GM12878 (cell line): ENCODE data around the gene ZNF202.

Experiments used
- ATF2 ChIP-seq: IDR thresholded peaks from 2 replicates; pipeline ENCODE4 v1.6.1; 2012; ENCODE audit warnings: low read length, inconsistent platforms
- CBX3 ChIP-seq: fragments of 200-600 bp; sonication (generic); IDR thresholded peaks from 2 replicates; pipeline ENCODE4 v1.6.1; 2016; ENCODE audit warnings: low read depth, borderline replicate concordance
- EP300 ChIP-seq, 2 experiments: fragments of 150-350 bp in 1 of 2; IDR thresholded peaks; 2 replicates each; pipeline ENCODE4 v1.6.1; 2011 to 2012; ENCODE audit warnings: low read depth in 2 of 2, low read length in 2 of 2, borderline replicate concordance in 1 of 2, improper control_type of control experiment in 1 of 2, inconsistent platforms in 1 of 2; ENCODE audit not compliant: control insufficient read depth in 1 of 2
- NFYA ChIP-seq: IDR thresholded peaks from 2 replicates; pipeline ENCODE4 v1.6.1; 2011; ENCODE audit warnings: low read depth, mild to moderate bottlenecking, low read length, improper control_type of control experiment, borderline replicate concordance
- POLR2A ChIP-seq: IDR thresholded peaks from 2 replicates; pipeline ENCODE4 v1.6.1; 2011; ENCODE audit warnings: low read depth, mild to moderate bottlenecking, low read length
- SREBF2 ChIP-seq: IDR thresholded peaks from 2 replicates; pipeline ENCODE4 v1.6.1; 2012; ENCODE audit warnings: mild to moderate bottlenecking, low read length
- SUZ12 ChIP-seq: fragments of 200-600 bp; sonication (generic); IDR thresholded peaks from one replicate; pipeline ENCODE4 v1.6.1; 2018; ENCODE audit warnings: antibody characterized with exemption, mild to moderate bottlenecking; ENCODE audit not compliant: unreplicated experiment
- TCF3 ChIP-seq: IDR thresholded peaks from 2 replicates; pipeline ENCODE4 v1.6.1; 2012; ENCODE audit warnings: low read depth, mild to moderate bottlenecking, low read length, borderline replicate concordance; ENCODE audit not compliant: insufficient read depth
- YBX1 ChIP-seq: fragments of 450-650 bp; IDR thresholded peaks from 2 replicates; pipeline ENCODE4 v1.6.1; 2016; ENCODE audit warnings: antibody characterized with exemption
- ZBTB4 ChIP-seq: fragments of 450-650 bp; formaldehyde crosslinking; IDR thresholded peaks from 2 replicates; pipeline ENCODE4 v1.4.0; 2022; ENCODE audit warnings: mild to moderate bottlenecking, moderate library complexity
- TF ChIP-seq, protein P1 (sequence below): IDR thresholded peaks from 2 replicates; pipeline ENCODE4 v1.6.1; 2011; ENCODE audit warnings: mild to moderate bottlenecking, low read depth, low read length, moderate library complexity; ENCODE audit not compliant: insufficient replicate concordance
- TF ChIP-seq, protein P2 (sequence below), 3 experiments: IDR thresholded peaks in 2 of 3; conservative IDR thresholded peaks in 1 of 3; 2 replicates each; pipeline ENCODE4 v1.5.1; 2011; ENCODE audit warnings: low read depth in 3 of 3, low read length in 3 of 3, mild to moderate bottlenecking in 3 of 3, control low read depth in 2 of 3, moderate library complexity in 2 of 3, inconsistent platforms in 1 of 3, mixed read lengths in 1 of 3; ENCODE audit not compliant: control insufficient read depth in 2 of 3, insufficient read depth in 1 of 3; ENCODE audit errors: extremely low read depth in 1 of 3

DNA sequence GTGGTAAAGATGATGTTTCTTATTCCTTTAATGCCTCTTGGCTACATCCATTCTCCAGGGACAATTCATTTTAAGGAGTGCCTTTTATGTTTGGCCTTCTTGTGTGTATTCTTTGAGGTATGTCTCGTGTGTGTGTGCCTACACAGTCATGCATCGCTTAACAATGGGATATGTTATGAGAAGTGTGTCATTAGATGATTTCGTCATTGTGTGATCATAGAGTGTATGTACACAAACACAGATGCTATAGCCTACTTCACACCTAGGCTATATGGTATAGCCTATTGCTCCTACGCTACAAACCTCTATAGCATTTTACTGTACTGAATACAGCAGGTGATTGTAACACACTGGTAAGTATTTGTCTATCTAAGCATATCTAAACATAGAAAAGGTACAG is 23.0 kb downstream of the ZNF202 start:
- TF ChIP-seq, protein P1, sequence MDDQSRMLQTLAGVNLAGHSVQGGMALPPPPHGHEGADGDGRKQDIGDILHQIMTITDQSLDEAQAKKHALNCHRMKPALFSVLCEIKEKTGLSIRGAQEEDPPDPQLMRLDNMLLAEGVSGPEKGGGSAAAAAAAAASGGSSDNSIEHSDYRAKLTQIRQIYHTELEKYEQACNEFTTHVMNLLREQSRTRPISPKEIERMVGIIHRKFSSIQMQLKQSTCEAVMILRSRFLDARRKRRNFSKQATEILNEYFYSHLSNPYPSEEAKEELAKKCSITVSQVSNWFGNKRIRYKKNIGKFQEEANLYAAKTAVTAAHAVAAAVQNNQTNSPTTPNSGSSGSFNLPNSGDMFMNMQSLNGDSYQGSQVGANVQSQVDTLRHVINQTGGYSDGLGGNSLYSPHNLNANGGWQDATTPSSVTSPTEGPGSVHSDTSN = no peak
- TF ChIP-seq POLR2A = no peak
- TF ChIP-seq TCF3 = no peak
- TF ChIP-seq NFYA = no peak
- no peak for TF ChIP-seq EP300 (IDR thresholded peaks at IDR 0.05; ENCODE audit: borderline replicate concordance in 1 of 2, control insufficient read depth in 1 of 2, low read depth in 2 of 2, low read length in 2 of 2)
- TF ChIP-seq YBX1 = no peak
- TF ChIP-seq SUZ12 = no peak
- TF ChIP-seq, protein P2, sequence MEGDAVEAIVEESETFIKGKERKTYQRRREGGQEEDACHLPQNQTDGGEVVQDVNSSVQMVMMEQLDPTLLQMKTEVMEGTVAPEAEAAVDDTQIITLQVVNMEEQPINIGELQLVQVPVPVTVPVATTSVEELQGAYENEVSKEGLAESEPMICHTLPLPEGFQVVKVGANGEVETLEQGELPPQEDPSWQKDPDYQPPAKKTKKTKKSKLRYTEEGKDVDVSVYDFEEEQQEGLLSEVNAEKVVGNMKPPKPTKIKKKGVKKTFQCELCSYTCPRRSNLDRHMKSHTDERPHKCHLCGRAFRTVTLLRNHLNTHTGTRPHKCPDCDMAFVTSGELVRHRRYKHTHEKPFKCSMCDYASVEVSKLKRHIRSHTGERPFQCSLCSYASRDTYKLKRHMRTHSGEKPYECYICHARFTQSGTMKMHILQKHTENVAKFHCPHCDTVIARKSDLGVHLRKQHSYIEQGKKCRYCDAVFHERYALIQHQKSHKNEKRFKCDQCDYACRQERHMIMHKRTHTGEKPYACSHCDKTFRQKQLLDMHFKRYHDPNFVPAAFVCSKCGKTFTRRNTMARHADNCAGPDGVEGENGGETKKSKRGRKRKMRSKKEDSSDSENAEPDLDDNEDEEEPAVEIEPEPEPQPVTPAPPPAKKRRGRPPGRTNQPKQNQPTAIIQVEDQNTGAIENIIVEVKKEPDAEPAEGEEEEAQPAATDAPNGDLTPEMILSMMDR (IDR thresholded peaks at IDR 0.05 in 2 of 3, conservative IDR thresholded peaks at IDR 0.05 in 1 of 3; ENCODE audit: control insufficient read depth in 2 of 3, extremely low read depth in 1 of 3, insufficient read depth in 1 of 3, low read depth in 3 of 3, low read length in 3 of 3) = no peak
- TF ChIP-seq ATF2 = no peak
- no peak for TF ChIP-seq SREBF2
- TF ChIP-seq ZBTB4 = no peak
- TF ChIP-seq CBX3 = no peak
